Transverse colon (tissue), 4 donors: ENCODE measurements around the gene SRGN.

ENCODE experiments used
- CTCF ChIP-seq, 5 experiments: fragments of 200-600 bp in 3 of 5; fragments of 450-650 bp in 2 of 5; sonication (generic) in 3 of 5; IDR thresholded peaks; 1 replicate in 2 of 5; 2 replicates in 3 of 5; pipeline ENCODE4 v1.5.1; 2016 to 2017; ENCODE audit warnings: antibody characterized with exemption in 5 of 5, inconsistent platforms in 3 of 5, mild to moderate bottlenecking in 2 of 5, moderate library complexity in 1 of 5
- EP300 ChIP-seq: sonication (generic); formaldehyde crosslinking; IDR thresholded peaks from one replicate; pipeline ENCODE4 v1.6.1; 2017; ENCODE audit warnings: antibody characterized with exemption, low read depth
- POLR2A ChIP-seq: fragments of 450-650 bp; IDR thresholded peaks from one replicate; pipeline ENCODE4 v1.6.1; 2016; ENCODE audit warnings: antibody characterized with exemption, mild to moderate bottlenecking, moderate library complexity
- POLR2AphosphoS5 ChIP-seq, 3 donors: sonication (generic); formaldehyde crosslinking; IDR thresholded peaks; one replicate each; pipeline ENCODE4 v1.6.1; 2016; ENCODE audit warnings: antibody characterized with exemption in 3 of 3

GRCh38 chr10:69107699-69108098, 19.8 kb downstream of the SRGN start:
- TF ChIP-seq CTCF (IDR thresholded peaks at IDR 0.05) = no peak
- no peak for TF ChIP-seq POLR2AphosphoS5 (IDR thresholded peaks at IDR 0.05)
- TF ChIP-seq POLR2A = no peak
- no peak for TF ChIP-seq EP300
